C4-2B (cell line): Measurements from ENCODE around the gene ZNF618.

Experiments
- H3K27ac ChIP-seq: fragments of 450-650 bp; 2 replicates; pipeline ENCODE4 v1.5.1; 2017
- ZFX ChIP-seq: fragments of 450-650 bp; IDR thresholded peaks from 2 replicates; pipeline ENCODE4 v1.6.1; 2017
- TF ChIP-seq, protein P1 (sequence below): fragments of 450-650 bp; conservative IDR thresholded peaks from 2 replicates; pipeline ENCODE4 v1.5.1; 2017; ENCODE audit warnings: mild to moderate bottlenecking

Gene ZNF618

DNA sequence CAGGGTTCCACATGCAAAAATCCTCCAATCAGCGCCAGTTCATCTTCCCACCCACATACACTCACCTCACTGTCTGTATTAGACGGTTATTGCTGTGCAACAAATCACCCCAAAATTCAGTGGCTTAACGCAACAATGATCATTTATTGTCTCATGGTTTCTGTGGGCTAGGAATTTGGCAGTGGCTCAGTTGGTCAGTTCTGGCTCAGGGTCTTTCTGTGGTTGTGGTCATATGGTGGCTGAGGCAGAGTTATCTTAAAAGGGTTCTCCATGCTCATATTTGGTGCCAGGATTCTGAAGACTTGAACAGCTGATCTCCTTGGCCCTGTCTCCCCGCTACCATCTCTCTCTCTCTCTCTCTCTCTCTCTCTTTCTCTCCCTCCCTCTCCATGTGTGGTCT lies 12.9 kb downstream of the ZNF618 start:
- TF ChIP-seq, protein P1, sequence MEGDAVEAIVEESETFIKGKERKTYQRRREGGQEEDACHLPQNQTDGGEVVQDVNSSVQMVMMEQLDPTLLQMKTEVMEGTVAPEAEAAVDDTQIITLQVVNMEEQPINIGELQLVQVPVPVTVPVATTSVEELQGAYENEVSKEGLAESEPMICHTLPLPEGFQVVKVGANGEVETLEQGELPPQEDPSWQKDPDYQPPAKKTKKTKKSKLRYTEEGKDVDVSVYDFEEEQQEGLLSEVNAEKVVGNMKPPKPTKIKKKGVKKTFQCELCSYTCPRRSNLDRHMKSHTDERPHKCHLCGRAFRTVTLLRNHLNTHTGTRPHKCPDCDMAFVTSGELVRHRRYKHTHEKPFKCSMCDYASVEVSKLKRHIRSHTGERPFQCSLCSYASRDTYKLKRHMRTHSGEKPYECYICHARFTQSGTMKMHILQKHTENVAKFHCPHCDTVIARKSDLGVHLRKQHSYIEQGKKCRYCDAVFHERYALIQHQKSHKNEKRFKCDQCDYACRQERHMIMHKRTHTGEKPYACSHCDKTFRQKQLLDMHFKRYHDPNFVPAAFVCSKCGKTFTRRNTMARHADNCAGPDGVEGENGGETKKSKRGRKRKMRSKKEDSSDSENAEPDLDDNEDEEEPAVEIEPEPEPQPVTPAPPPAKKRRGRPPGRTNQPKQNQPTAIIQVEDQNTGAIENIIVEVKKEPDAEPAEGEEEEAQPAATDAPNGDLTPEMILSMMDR: no peak
- TF ChIP-seq ZFX: no peak
- H3K27ac ChIP-seq: no peak overlapping the region

GRCh38 chr9:113890704-113891103 lies 14.6 kb downstream of the ZNF618 start:
- no peak overlapping the region for H3K27ac ChIP-seq
- TF ChIP-seq, protein P1: no peak
- no peak for TF ChIP-seq ZFX

DNA sequence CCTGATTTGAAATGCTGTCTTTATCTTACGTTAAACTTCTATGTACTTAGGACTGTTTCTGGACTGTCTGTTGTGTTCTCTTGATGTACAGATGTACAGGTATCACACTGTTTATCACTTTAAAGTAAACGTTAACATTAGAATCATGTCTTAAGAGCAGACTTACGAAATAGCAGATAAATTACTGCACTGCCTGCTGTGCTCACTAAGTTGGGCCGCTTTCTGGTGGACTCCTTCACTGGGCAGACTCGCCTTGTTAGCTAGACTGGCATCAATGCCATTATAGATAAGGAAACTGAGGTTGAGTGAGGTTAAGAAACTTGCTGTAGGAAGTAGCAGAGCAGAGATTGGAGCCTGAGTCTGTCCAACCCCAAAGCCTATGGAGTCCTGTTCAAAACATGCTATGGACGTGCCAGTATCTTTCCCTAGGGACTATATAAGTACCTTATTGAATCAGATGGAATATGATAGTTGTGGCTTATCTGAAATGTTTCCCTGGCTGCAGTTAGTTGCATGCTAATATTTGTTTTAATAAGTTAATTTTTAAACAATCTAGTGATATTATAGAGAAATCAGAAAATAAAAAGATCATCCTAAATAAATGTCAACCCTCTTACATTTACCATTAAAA lies 16.9 kb downstream of the ZNF618 start:
- no peak overlapping the region for H3K27ac ChIP-seq
- no peak for TF ChIP-seq ZFX
- TF ChIP-seq, protein P1: no peak

- H3K27ac ChIP-seq: no peak overlapping the region
- no peak for TF ChIP-seq ZFX
- TF ChIP-seq, protein P1: no peak
These were observed 18.1 kb downstream of the ZNF618 start for GRCh38 chr9:113894166-113894565.

DNA sequence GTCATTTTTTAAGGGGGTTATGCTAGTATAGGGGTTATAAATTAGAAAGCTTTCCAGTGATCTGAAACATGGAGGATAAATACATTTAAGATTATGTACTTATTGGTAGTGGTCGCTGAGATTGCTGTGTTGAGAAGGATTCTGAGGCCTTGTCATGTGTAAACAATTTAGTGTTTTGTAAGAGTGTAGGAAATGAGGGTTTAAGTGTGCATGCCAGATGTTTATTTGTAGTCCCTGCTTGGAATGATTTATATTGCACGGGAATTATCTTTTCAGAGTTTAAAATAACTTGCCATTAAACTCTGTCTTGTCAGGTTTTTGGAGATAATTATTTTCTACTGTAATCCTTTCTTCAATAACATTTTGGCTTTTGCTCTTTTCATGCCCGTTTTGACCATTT lies 19.4 kb downstream of the ZNF618 start:
- TF ChIP-seq, protein P1: no peak
- no peak for TF ChIP-seq ZFX

DNA sequence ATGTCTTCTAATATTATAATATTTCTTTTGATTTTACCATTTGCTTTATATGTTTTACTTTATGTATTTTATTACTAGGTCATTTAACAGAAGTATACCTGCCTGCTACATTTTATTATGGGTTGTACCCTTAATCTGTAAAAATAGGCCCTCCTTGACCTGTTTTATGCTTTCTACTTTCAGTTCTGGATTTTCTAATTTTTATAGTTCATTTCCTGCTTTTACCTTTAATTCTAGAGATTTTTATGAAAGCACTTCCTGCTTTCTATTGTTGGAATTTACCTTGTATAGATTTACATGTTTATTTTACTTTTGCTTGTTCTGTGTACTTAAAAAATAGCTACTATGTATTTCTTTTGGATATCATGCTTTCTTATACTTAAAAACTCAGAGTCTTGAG lies 20.6 kb downstream of the ZNF618 start:
- no peak overlapping the region for H3K27ac ChIP-seq
- TF ChIP-seq, protein P1: no peak
- TF ChIP-seq ZFX: no peak

More for the DNA sequence above, 19.4 kb downstream of the ZNF618 start:
- H3K27ac ChIP-seq: no peak overlapping the region

DNA sequence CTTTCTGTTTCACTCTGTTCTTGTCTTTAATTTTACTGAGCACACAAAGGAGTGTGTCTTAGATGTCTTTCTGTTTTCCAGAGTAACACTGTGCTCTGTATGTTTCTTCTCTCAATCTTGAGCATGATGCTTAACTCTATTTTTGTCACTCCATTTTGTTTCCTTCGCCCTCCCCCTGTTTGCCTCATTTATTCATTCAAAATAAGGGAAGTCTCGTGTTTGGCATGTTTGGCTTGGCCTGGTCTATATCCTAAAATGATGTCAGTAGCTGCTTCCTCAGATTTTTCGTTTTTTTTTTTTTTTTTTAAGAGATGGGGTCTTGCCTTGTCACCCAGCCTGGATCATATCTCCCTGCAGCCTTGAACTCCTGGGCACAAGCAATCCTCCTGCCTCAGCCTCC lies 22.0 kb downstream of the ZNF618 start:
- TF ChIP-seq, protein P1: no peak
- H3K27ac ChIP-seq: no peak overlapping the region
